ENCODE measurements around the gene ADPRHL1. TPM values are rescaled to one million over a fixed set of nuclear protein-coding genes. Genes with fewer than 3 reads are reported as not detected.
"Not testable (repeated sequence)": the region's sequence is repeated elsewhere in the genome, so short reads cannot be mapped to it uniquely, and the experiment has no call there.

ADPRHL1 gene
- total RNA-seq, 2 experiments from 2014 or later = 0.25 to 0.49 TPM

- no peak for ATAC-seq
- ChIA-PET CTCF (no interaction called here), POLR2A (no interaction called here)
- H3K36me3 Mint-ChIP-seq (ENCODE audit: low read depth) = peaks cover 13% of the 10 kb centered on the region
- no peaks in the 10 kb centered on the region for H3K4me1 Mint-ChIP-seq
- DNase-seq = no peak
- no peak overlapping the region for H3K4me3 Mint-ChIP-seq
- intact Hi-C loops (cut with DNase I, micrococcal nuclease) = no loop called here
- H3K27me3 Mint-ChIP-seq = no peaks in the 10 kb centered on the region
- no peaks in the 10 kb centered on the region for H3K9me3 Mint-ChIP-seq (ENCODE audit: low read depth)
- H3K27ac Mint-ChIP-seq = no peak overlapping the region
These were observed 10.8 kb downstream of the ADPRHL1 start for GRCh38 chr13:113442354-113442984.

GRCh38 chr13:113441661-113442060 lies 11.6 kb downstream of the ADPRHL1 start:
- DNase-seq = no peak
- ATAC-seq = no peak
- intact Hi-C loops (cut with DNase I, micrococcal nuclease) = no loop called here
- Mint-ChIP-seq H3K4me1 (no peaks in the 10 kb centered on the region), H3K27ac (no peak overlapping the region), H3K27me3 (no peaks in the 10 kb centered on the region), H3K36me3 (ENCODE audit: low read depth) (peaks cover 11% of the 10 kb centered on the region), H3K9me3 (ENCODE audit: low read depth) (no peaks in the 10 kb centered on the region), H3K4me3 (no peak overlapping the region)
- CTCF ChIA-PET = no interaction called here
- POLR2A ChIA-PET = no interaction called here

GRCh38 chr13:113437408-113438010 lies 15.8 kb downstream of the ADPRHL1 start:
- ATAC-seq (no peak), DNase-seq (no peak)
- H3K4me1 Mint-ChIP-seq = no peaks in the 10 kb centered on the region
- CTCF ChIA-PET = no interaction called here
- H3K4me3 Mint-ChIP-seq = no peak overlapping the region
- POLR2A ChIA-PET = no interaction called here
- intact Hi-C loops (cut with DNase I, micrococcal nuclease) = no loop called here
- H3K36me3 Mint-ChIP-seq (ENCODE audit: low read depth) = peaks cover 5% of the 10 kb centered on the region
- H3K27ac Mint-ChIP-seq = no peak overlapping the region
- H3K9me3 Mint-ChIP-seq (ENCODE audit: low read depth) = no peaks in the 10 kb centered on the region
- H3K27me3 Mint-ChIP-seq = no peaks in the 10 kb centered on the region

GRCh38 chr13:113436866-113437265 lies 16.4 kb downstream of the ADPRHL1 start:
- H3K36me3 Mint-ChIP-seq (ENCODE audit: low read depth); H3K27ac Mint-ChIP-seq; POLR2A ChIA-PET; H3K4me3 Mint-ChIP-seq; H3K4me1 Mint-ChIP-seq; ATAC-seq; intact Hi-C loops (cut with DNase I, micrococcal nuclease); CTCF ChIA-PET; H3K9me3 Mint-ChIP-seq (ENCODE audit: low read depth); H3K27me3 Mint-ChIP-seq; DNase-seq: not testable (repeated sequence)

- H3K36me3 Mint-ChIP-seq (ENCODE audit: low read depth); intact Hi-C loops (cut with DNase I, micrococcal nuclease); CTCF ChIA-PET; H3K27ac Mint-ChIP-seq; H3K4me3 Mint-ChIP-seq; H3K27me3 Mint-ChIP-seq; H3K4me1 Mint-ChIP-seq; ATAC-seq; POLR2A ChIA-PET; DNase-seq; H3K9me3 Mint-ChIP-seq (ENCODE audit: low read depth): not testable (repeated sequence)
These were observed 17.4 kb downstream of the ADPRHL1 start for GRCh38 chr13:113435907-113436306.

GRCh38 chr13:113433391-113433916 lies 19.8 kb downstream of the ADPRHL1 start:
- no peaks in the 10 kb centered on the region for H3K27me3 Mint-ChIP-seq
- no peak overlapping the region for H3K27ac Mint-ChIP-seq
- H3K4me3 Mint-ChIP-seq = no peak overlapping the region
- intact Hi-C loops (cut with DNase I, micrococcal nuclease) = no loop called here
- ATAC-seq (no peak), DNase-seq (no peak)
- H3K9me3 Mint-ChIP-seq (ENCODE audit: low read depth) = no peaks in the 10 kb centered on the region
- ChIA-PET POLR2A (no interaction called here), CTCF (no interaction called here)
- H3K36me3 Mint-ChIP-seq (ENCODE audit: low read depth) = peaks cover 3% of the 10 kb centered on the region
- no peaks in the 10 kb centered on the region for H3K4me1 Mint-ChIP-seq

- peaks cover 3% of the 10 kb centered on the region for H3K36me3 Mint-ChIP-seq (ENCODE audit: low read depth)
- DNase-seq (no peak), ATAC-seq (no peak)
- CTCF ChIA-PET = no interaction called here
- no peaks in the 10 kb centered on the region for H3K9me3 Mint-ChIP-seq (ENCODE audit: low read depth)
- no peaks in the 10 kb centered on the region for H3K4me1 Mint-ChIP-seq
- intact Hi-C loops (cut with DNase I, micrococcal nuclease) = no loop called here
- H3K27ac Mint-ChIP-seq = no peak overlapping the region
- POLR2A ChIA-PET = no interaction called here
- no peak overlapping the region for H3K4me3 Mint-ChIP-seq
- H3K27me3 Mint-ChIP-seq = no peaks in the 10 kb centered on the region
These were observed 20.6 kb downstream of the ADPRHL1 start for GRCh38 chr13:113432506-113433270.

- no peaks in the 10 kb centered on the region for H3K27me3 Mint-ChIP-seq
These were observed 22.1 kb downstream of the ADPRHL1 start for GRCh38 chr13:113431171-113431570.

GRCh38 chr13:113430378-113431110 lies 22.7 kb downstream of the ADPRHL1 start:
- Mint-ChIP-seq H3K27ac (no peak overlapping the region), H3K4me1 (no peaks in the 10 kb centered on the region), H3K36me3 (ENCODE audit: low read depth) (peaks cover 3% of the 10 kb centered on the region), H3K4me3 (no peak overlapping the region), H3K27me3 (no peaks in the 10 kb centered on the region), H3K9me3 (ENCODE audit: low read depth) (no peaks in the 10 kb centered on the region)
- intact Hi-C loops (cut with DNase I, micrococcal nuclease) = no loop called here
- ChIA-PET CTCF (no interaction called here), POLR2A (no interaction called here)
- no peak for ATAC-seq
- no peak for DNase-seq

More at GRCh38 chr13:113431171-113431570, 22.1 kb downstream of the ADPRHL1 start:
- POLR2A ChIA-PET = no interaction called here
- CTCF ChIA-PET = no interaction called here
- Mint-ChIP-seq H3K9me3 (ENCODE audit: low read depth) (no peaks in the 10 kb centered on the region), H3K4me3 (no peak overlapping the region), H3K36me3 (ENCODE audit: low read depth) (peaks cover 3% of the 10 kb centered on the region), H3K27ac (no peak overlapping the region), H3K4me1 (no peaks in the 10 kb centered on the region)
- DNase-seq (no peak), ATAC-seq (no peak)
- intact Hi-C loops (cut with DNase I, micrococcal nuclease) = no loop called here

- POLR2A ChIA-PET = no interaction called here
These were observed 23.7 kb downstream of the ADPRHL1 start for GRCh38 chr13:113429608-113429985.

GRCh38 chr13:113428871-113429607 lies 24.2 kb downstream of the ADPRHL1 start:
- intact Hi-C loops (cut with DNase I, micrococcal nuclease) = no loop called here
- CTCF ChIA-PET = no interaction called here
- POLR2A ChIA-PET = no interaction called here

More at GRCh38 chr13:113429608-113429985, 23.7 kb downstream of the ADPRHL1 start:
- Mint-ChIP-seq H3K4me3 (no peak overlapping the region), H3K27ac (no peak overlapping the region), H3K9me3 (ENCODE audit: low read depth) (no peaks in the 10 kb centered on the region), H3K36me3 (ENCODE audit: low read depth) (peaks cover 3% of the 10 kb centered on the region), H3K27me3 (no peaks in the 10 kb centered on the region), H3K4me1 (no peaks in the 10 kb centered on the region)
- ATAC-seq (no peak), DNase-seq (no peak)
- intact Hi-C loops (cut with DNase I, micrococcal nuclease) = no loop called here
- CTCF ChIA-PET = no interaction called here

More at GRCh38 chr13:113428871-113429607, 24.2 kb downstream of the ADPRHL1 start:
- Mint-ChIP-seq H3K27me3 (no peaks in the 10 kb centered on the region), H3K4me1 (no peaks in the 10 kb centered on the region), H3K4me3 (no peak overlapping the region), H3K9me3 (ENCODE audit: low read depth) (no peaks in the 10 kb centered on the region), H3K27ac (no peak overlapping the region), H3K36me3 (ENCODE audit: low read depth) (peaks cover 3% of the 10 kb centered on the region)
- ATAC-seq (no peak), DNase-seq (no peak)
